Measurements from ENCODE around the gene PSMD14. TPM values are rescaled to one million over a fixed set of nuclear protein-coding genes. Genes with fewer than 3 reads are reported as not detected.

PSMD14 gene
- total and polyA plus RNA-seq, 2 of the 8 experiments (the other 6 are each of a cell fraction or from before 2014, with no cell fraction given) = 53.9 to 88.7 TPM

- TF ChIP-seq RNF2 (IDR thresholded peaks at IDR 0.05; ENCODE audit: borderline replicate concordance, low read depth, low read length, missing control alignments, poor library complexity, severe bottlenecking) (no peak), POU5F1 (IDR thresholded peaks at IDR 0.05; ENCODE audit: low read depth, low read length) (no peak), EGR1 (IDR thresholded peaks at IDR 0.05; ENCODE audit: borderline replicate concordance, low read depth, low read length) (no peak), SRF (IDR thresholded peaks at IDR 0.05; ENCODE audit: low read depth, low read length) (no peak), TAF1 (IDR thresholded peaks at IDR 0.05; ENCODE audit: low read depth, low read length) (no peak), GABPA (IDR thresholded peaks at IDR 0.05; ENCODE audit: borderline replicate concordance, insufficient read depth, low read length) (no peak)
Observed at GRCh38 chr2:161421686-161422085, 113.5 kb downstream of the PSMD14 start (continued).

Data from H1 (cell line).